Parathyroid adenoma (tissue), 2 donors: Measurements from ENCODE around the gene HDDC2.

Experiments
- H2AFZ ChIP-seq: fragments of 300-600 bp; sonication (generic); one replicate; pipeline ENCODE4 v1.7.0; 2017; ENCODE audit warnings: antibody characterized with exemption, mild to moderate bottlenecking
- H3K27ac ChIP-seq: fragments of 300-600 bp; sonication (generic); one replicate; pipeline ENCODE4 v1.7.0; 2017
- H3K27me3 ChIP-seq: fragments of 300-600 bp; sonication (generic); one replicate; pipeline ENCODE4 v1.7.0; 2017; ENCODE audit warnings: low read length; ENCODE audit not compliant: control insufficient read depth, insufficient read depth
- H3K36me3 ChIP-seq: fragments of 300-600 bp; sonication (generic); one replicate; pipeline ENCODE4 v1.7.0; 2017; ENCODE audit warnings: low read length; ENCODE audit not compliant: control insufficient read depth, insufficient read depth
- H3K4me1 ChIP-seq: fragments of 300-600 bp; sonication (generic); one replicate; pipeline ENCODE4 v1.7.0; 2017; ENCODE audit warnings: control low read depth
- H3K4me2 ChIP-seq: fragments of 300-600 bp; sonication (generic); one replicate; pipeline ENCODE4 v1.7.0; 2017; ENCODE audit warnings: low read length
- H3K4me3 ChIP-seq: fragments of 300-600 bp; sonication (generic); one replicate; pipeline ENCODE4 v1.7.0; 2017; ENCODE audit warnings: low read depth, low read length
- H3K79me2 ChIP-seq: fragments of 300-600 bp; sonication (generic); one replicate; pipeline ENCODE4 v1.7.0; 2017; ENCODE audit warnings: control low read depth
- H3K9ac ChIP-seq: fragments of 300-600 bp; sonication (generic); one replicate; pipeline ENCODE4 v1.7.0; 2017; ENCODE audit warnings: mild to moderate bottlenecking
- H3K9me3 ChIP-seq: fragments of 300-600 bp; sonication (generic); one replicate; pipeline ENCODE4 v1.7.0; 2017; ENCODE audit warnings: low read length; ENCODE audit not compliant: control insufficient read depth
- CTCF ChIP-seq: fragments of 300-600 bp; sonication (generic); IDR thresholded peaks from one replicate; pipeline ENCODE4 v1.7.0; 2017; ENCODE audit warnings: antibody characterized with exemption, mild to moderate bottlenecking
- donor health status: primary hyperparathyroidism.

The HDDC2 gene

GRCh38 chr6:125340991-125341390, 39.2 kb upstream of the HDDC2 start:
- no peak overlapping the region for H3K27ac ChIP-seq
- no peak for TF ChIP-seq CTCF

GRCh38 chr6:125340175-125340835, 38.5 kb upstream of the HDDC2 start:
- H3K4me3 ChIP-seq: no peak overlapping the region
- no peaks in the 10 kb centered on the region for H3K79me2 ChIP-seq
- no peaks in the 10 kb centered on the region for H3K36me3 ChIP-seq
- no peaks in the 10 kb centered on the region for H3K27me3 ChIP-seq
- H3K9me3 ChIP-seq: no peaks in the 10 kb centered on the region
- H3K9ac ChIP-seq: no peak overlapping the region
- no peak overlapping the region for H3K27ac ChIP-seq
- no peak overlapping the region for H3K4me2 ChIP-seq
- H2AFZ ChIP-seq: no peak overlapping the region
- H3K4me1 ChIP-seq: no peaks in the 10 kb centered on the region
- TF ChIP-seq CTCF: no peak

More at GRCh38 chr6:125340991-125341390, 39.2 kb upstream of the HDDC2 start:
- Histone ChIP-seq H3K79me2 (no peaks in the 10 kb centered on the region), H3K4me3 (no peak overlapping the region), H3K4me1 (no peaks in the 10 kb centered on the region), H3K9me3 (no peaks in the 10 kb centered on the region), H2AFZ (no peak overlapping the region), H3K27me3 (no peaks in the 10 kb centered on the region), H3K9ac (no peak overlapping the region), H3K36me3 (no peaks in the 10 kb centered on the region), H3K4me2 (no peak overlapping the region)

GRCh38 chr6:125339653-125340052, 37.9 kb upstream of the HDDC2 start:
- Histone ChIP-seq H3K27me3 (no peaks in the 10 kb centered on the region), H3K4me2 (no peak overlapping the region), H3K9ac (no peak overlapping the region), H3K79me2 (no peaks in the 10 kb centered on the region), H2AFZ (no peak overlapping the region), H3K4me1 (no peaks in the 10 kb centered on the region), H3K9me3 (no peaks in the 10 kb centered on the region), H3K36me3 (no peaks in the 10 kb centered on the region), H3K27ac (no peak overlapping the region), H3K4me3 (no peak overlapping the region)
- TF ChIP-seq CTCF: no peak

GRCh38 chr6:125338381-125338780, 36.6 kb upstream of the HDDC2 start:
- Histone ChIP-seq H3K9ac (no peak overlapping the region), H2AFZ (no peak overlapping the region), H3K79me2 (no peaks in the 10 kb centered on the region), H3K27me3 (no peaks in the 10 kb centered on the region), H3K4me3 (no peak overlapping the region), H3K9me3 (no peaks in the 10 kb centered on the region), H3K4me1 (no peaks in the 10 kb centered on the region), H3K4me2 (no peak overlapping the region), H3K36me3 (no peaks in the 10 kb centered on the region), H3K27ac (no peak overlapping the region)
- no peak for TF ChIP-seq CTCF

GRCh38 chr6:125337706-125338105, 35.9 kb upstream of the HDDC2 start:
- Histone ChIP-seq H3K4me2 (no peak overlapping the region), H3K9ac (no peak overlapping the region), H3K4me3 (no peak overlapping the region), H3K4me1 (no peaks in the 10 kb centered on the region), H3K27ac (no peak overlapping the region), H3K36me3 (no peaks in the 10 kb centered on the region), H2AFZ (no peak overlapping the region), H3K27me3 (no peaks in the 10 kb centered on the region), H3K9me3 (no peaks in the 10 kb centered on the region), H3K79me2 (no peaks in the 10 kb centered on the region)
- TF ChIP-seq CTCF: no peak
